GM10266 (cell line): ENCODE measurements around the gene RMRP.
"Not testable (repeated sequence)": the region's sequence is repeated elsewhere in the genome, so short reads cannot be mapped to it uniquely, and the experiment has no call there.

Experiments
- DNase-seq: peaks from one replicate; pipeline ENCODE4 v3.0.0; 2012; ENCODE audit errors: extremely low spot score
- CTCF ChIP-seq: IDR thresholded peaks from 2 replicates; pipeline ENCODE4 v1.5.1; 2012; ENCODE audit warnings: mild to moderate bottlenecking, low read depth; ENCODE audit not compliant: control insufficient read depth, insufficient read depth; ENCODE audit errors: missing control alignments

The RMRP gene

DNA sequence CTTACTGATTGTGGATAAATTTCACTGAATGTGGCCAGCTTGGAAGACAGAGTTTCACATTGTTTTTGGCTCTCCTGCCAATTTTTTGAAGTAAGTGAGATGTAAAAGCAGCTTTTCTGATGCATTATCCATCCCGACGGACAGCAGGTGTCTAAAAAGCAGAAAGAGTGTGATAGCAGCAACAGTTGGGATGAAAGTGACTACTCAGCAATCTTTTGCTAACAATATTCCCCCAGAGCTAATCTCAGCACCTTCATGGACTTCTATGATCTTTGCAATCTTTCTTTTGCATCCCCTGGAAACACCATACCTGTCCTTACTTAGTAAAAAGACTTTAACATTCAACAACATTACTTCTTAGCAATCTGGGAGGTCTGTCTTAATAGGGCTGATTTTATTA, 45.0 kb downstream of the RMRP start:
- TF ChIP-seq CTCF = no peak
- no peak for DNase-seq

DNA sequence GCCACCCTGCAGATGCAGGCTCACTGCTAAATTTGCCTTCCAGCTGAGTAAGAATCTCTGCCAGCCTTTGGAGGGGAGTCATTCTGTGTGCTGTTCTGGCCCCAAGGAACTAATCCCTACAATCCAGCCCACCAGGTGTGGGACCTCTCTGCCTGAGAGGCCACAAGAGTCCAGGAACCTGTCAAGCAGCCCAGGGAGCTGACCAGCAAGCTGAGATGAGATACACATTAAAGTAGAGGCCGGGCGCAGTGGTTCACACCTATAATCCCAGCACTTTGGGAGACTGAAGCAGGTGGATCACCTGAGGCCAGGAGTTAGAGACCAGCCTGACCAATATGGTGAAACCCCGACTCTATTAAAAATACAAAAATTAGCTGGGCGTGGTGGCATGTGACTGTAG, 45.8 kb downstream of the RMRP start:
- not testable (repeated sequence) for DNase-seq

DNA sequence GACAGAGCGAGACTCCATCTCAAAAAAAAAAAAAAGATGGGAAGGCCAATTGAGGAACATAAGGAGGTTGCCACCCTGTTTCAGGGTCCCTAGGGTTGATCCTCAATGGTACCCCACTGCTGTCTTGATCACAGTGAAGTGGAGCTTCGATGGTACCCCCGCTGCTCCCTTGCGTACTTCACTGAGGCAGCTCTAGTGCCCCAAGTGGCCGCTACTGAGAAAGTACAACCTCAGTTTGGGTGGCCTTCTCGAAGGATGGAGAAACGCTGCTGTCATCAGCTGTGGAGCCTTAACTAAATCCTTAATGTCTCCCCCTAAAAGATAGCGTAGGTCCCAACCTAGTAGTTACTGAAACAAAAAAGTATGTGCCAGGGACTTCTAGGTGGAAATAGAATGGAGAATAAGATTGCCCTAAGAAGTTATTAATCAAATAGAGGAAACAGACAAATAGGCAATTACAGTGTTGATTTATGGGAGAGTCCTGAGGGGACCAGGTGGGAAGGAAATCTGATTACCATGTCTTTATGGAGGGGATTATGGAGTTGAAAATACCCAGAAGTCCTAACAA, 46.5 kb downstream of the RMRP start:
- peak; percentile 65 for TF ChIP-seq CTCF
- peak; percentile 69 for DNase-seq

DNA sequence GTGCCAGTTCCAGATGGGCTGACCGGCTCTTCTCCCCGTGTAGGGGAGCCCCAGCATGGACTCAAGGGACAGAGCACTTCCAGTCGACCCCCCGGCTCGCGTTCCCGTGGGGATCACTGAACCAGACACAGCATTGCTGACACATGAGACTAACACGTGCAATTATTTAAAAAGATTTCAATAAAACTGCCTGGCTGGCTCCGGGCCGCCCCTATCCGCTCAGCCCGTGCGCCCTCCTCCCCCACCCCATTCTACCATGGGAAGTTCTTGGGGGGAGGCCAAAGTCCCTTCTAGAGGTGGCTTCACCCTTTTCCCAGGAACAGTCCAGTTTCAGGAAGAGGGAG, 48.0 kb downstream of the RMRP start:
- TF ChIP-seq CTCF = no peak
- no peak for DNase-seq

DNA sequence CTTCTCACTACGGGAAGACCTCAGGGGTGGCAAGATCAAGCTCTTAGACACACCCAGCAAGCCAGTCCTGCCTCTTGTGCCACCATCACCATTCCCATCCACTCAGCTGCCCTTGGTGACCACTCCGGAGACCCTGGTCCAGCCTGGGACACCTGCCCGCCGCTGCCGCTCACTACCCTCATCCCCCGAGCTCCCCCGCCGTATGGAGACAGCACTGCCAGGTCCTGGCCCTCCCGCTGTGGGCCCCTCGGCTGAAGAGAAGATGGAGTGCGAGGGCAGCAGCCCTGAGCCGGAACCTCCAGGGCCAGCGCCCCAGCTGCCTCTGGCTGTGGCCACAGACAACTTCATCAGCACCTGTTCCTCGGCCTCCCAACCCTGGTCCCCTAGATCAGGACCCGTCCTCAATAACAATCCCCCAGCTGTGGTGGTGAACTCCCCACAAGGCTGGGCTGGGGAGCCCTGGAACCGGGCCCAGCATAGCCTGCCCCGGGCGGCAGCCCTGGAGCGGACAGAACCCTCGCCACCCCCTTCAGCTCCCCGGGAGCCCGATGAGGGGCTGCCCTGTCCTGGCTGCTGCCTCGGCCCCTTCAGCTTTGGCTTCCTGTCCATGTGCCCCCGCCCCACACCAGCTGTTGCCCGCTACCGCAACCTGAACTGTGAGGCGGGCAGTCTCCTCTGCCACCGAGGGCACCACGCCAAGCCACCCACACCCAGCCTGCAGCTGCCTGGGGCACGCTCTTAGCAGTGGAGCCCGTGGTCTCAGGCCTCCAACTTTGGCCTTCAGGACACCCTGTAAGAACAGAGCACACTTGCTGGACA, 48.6 kb downstream of the RMRP start:
- DNase-seq = no peak
- TF ChIP-seq CTCF = no peak

- DNase-seq = no peak
- no peak for TF ChIP-seq CTCF
These were observed 49.6 kb downstream of the RMRP start for GRCh38 chr9:35608221-35608620.
